Dermis microvascular lymphatic vessel endothelial cell (primary cell): ENCODE measurements around the gene SLC22A23. TPM values are rescaled to one million over a fixed set of nuclear protein-coding genes. Genes with fewer than 3 reads are reported as not detected.
"Not testable (repeated sequence)": the region's sequence is repeated elsewhere in the genome, so short reads cannot be mapped to it uniquely, and the experiment has no call there.

Source experiments
- DNase-seq, 2 donors: peaks; one replicate each; pipeline versions ENCODE4 v3.0.0 to v3.0.0-alpha.2; 2010; ENCODE audit warnings: low read depth in 2 of 2
- total RNA-seq: library from RNA; depleted of rRNA; stranded (reverse); fragments of >200 nt; gene quantifications from 2 replicates; pipeline ENCODE4 v1.2.1, GENCODE V29; 2014

Gene SLC22A23
- total RNA-seq, 1 donor from 2014 or later, result 29.4 TPM

DNA sequence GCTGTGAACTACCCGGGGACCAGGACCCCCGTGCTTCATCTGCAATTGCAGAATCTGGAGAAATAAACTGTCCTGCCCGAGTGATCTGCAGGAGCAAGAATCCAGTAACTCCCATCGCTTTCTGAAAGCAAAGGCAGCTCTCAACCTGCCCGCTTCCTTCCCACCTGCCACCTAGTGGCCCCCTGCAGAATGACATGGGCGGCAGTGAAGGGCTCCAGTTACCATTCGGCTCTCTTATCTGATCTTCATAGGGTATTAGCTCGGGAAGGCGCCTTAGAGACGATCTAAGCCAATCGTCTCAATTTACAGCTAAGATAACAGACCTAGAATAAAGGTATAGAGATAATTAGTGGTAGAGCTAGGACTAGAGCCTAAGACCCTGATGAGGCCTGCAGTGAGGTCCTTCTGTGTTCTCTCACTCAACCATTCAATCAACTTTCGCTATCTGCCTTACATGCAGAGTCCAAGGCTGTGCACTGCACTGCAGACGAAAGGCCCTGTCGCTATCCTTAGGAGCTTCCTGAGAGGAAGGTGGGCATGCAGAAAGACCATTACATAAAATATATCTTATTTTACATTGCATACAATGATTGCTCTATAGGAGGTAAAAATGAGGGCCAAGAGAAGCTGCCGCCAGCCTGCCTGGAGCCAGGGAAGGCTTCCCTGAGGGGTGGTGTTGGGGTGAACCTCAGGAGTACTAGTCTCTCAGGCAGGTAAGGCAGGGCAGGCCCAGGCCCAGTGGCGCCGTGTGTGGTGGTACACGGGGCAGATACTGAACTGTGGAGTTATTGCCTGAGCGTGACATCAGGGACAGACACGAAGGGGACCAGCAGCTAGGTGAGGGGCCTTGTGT is 205.2 kb downstream of the SLC22A23 start:
- DNase-seq, result peak; percentile 48 to 77

DNA sequence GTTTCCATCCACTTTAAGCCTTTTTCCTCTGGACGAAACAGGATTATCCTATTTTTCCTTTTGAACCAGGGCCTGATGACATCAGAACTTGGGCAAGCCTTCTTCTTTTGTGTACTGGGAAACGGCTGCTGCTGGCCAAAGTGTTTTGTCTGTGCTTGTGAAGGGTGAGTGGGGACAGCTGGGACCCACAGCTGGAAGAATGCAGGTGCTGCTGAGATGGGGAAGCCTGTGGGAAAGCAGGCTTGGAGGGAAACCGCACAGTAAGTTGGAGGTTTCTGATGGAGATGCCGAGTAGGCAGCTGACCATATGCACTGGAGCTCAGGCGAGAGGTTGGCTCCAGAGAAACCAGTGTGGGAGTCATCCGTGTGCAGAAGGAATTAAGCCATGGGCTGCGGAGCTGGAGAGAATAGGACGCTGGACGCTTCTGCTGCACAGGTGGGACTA is 206.6 kb downstream of the SLC22A23 start:
- DNase-seq, result no peak

DNA sequence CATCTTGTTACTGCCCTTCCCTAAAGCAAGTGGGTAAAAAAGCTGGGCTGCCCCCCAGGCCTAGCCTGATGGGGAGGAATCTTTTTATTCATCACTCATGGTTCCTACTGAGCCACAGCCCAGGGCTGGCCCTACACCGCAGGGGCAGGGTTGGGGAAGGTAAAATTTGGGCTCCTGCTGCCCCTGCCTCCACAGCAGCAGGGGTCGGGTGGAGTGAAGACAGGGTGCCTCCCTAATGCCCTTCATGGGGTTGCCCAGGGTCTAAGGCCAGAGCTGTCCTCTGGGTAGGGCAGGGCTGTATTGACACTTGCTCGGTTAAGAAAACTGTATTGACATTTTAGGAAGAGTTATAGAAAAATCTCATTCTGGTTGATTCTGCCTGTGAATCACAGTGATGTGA is 207.0 kb downstream of the SLC22A23 start:
- no peak for DNase-seq

DNA sequence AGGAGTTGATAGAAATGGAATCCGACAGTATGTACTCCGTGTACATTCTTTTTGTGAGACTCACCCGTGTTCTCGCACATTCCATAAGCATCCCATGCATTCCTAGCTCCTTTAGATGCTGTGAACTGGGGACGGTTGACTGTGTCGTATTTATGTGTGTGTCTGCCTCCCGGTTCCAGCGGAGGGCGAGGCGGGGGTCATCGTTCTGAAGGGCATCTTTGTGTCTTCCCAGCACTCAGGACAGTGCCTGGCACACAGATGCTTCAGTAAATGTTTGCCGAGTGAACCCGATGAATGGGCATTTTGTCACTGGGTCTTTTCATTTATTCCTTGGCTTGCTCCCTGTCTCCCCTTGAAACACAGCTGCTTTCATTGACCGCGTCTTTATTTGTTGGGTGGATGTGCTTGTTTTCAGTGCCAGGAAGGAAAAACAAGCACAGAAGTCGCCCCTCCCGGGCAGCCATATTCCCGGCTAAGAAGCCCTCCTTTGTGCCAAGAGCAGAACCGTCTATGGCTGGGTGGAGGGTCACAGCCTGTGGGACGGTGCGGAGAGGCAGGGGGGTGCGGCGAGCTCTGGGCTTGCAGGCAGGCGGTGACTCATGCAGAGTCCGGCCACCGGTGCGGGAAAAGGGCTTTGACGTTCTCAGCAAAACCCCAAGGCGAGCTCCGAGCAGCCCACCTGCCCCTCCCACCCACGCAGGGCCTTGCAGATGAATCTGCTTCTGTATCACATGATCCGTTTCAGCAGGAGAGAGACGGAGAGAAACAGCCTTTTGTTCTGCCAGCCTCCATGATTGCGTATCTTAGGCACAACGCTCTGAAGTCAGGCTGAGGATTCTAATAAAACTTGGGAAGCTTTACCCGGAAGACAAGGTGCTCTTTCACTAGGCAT is 209.3 kb downstream of the SLC22A23 start:
- peak in 1 of 2 donors; percentile 53 for DNase-seq

DNA sequence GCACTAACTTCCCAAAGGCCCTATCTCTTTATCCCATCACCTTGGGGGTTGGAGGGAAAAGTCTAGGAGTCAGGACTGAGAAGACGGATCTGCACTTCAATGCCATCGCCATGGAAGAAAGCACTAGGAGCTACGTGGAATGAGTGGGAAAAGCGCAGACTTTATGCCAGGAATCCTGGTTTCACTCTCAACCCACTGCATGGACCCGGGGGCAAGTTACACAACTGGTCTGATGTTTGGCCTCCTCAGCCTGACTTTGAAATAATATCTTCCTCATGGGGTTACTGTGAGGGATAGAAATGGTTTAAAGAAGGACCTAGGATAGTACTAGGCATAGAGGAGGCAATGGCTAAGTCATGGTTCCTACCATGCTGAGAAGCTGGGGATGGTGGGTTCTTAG is 211.6 kb downstream of the SLC22A23 start:
- DNase-seq, result no peak

DNA sequence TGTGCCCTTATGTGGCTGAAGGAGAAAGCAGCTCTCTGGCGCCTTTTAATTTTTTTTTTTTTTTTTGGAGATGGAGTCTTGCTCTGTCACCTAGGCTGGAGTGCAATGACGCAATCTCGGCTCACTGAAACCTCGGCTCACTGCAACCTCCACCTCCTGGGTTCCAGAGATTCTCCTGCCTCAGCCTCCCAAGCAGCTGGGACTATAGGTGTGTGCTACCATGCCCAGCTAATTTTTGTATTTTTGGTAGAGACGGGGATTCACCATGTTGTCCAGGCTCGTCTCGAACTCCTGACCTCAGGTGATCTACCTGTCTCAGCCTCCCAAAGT is 212.1 kb downstream of the SLC22A23 start:
- not testable (repeated sequence) for DNase-seq

DNA sequence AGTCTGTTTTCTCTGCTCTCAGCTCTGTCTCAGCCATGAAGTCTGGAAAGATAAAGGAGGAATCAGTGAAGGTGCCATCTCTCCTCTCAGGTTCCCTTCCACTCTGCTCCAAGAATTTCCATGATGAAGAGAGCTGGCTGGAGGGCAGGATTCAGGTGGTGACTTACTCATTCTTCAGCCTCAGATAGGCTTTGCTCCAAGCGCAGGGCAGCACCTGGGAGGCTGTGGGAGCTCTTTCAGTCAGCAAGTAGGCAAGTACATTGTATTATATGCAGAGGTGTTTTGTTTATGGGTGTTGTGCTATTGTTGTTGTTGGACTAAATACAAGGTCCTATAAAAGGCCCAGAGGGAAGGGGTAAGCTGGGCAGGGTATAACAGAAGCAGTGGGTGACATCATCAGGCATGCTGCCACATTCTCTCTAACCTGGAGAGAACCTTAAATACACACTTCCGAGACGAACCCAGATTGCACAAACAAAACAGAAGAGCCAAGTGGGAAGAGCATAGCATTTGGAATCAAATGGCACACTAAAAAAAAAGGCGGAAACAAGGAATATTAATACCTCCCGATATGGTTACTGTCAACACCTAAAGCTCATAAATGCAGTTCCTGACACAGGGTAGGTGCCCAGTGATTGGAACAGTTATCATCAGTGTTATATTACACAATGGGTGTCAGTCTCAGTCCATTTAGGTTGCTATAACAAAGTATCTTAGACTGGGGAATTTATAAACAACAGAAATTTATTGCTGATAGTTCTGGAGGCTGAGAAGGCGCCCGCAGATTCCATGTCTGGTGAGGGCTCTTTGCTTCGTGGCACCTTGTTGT is 212.6 kb downstream of the SLC22A23 start:
- DNase-seq, result no peak

DNA sequence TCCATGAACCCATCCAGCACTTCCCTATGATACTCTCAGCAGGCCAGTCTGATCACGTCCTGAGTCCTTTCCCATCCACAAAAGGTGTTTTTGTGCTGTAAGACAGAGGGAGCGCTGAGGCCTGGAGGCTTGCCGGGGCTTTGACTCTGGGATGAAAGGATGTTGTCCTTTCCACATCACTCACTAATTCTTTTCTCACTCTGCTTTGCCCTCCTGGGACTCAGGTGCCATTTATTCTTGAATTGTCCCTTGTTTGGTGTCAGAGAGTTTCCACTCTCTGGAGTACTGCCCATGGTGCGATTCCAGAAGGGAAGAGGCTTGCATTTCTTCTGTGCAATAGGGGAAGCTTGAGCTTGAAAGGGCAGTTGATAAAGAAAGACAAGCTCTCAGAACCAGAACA is 214.1 kb downstream of the SLC22A23 start:
- no peak for DNase-seq

DNA sequence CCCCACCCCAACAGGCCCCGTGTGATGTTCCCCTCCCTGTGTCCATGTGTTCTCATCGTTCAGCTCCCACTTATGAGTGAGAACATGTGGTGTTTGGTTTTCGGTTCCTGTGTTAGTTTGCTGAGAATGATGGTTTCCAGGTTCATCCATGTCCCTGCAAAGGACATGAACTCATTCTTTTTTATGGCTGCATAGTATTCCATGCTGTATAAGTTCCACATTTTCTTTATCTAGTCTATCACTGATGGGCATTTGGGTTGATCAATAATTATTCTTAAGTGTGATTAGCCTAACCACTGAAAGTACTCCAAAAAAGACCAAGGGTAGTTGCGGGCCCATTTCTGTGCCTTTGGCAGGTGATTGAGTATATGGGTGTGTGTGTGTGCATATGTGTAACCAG is 215.1 kb downstream of the SLC22A23 start:
- DNase-seq, result not testable (repeated sequence)

DNA sequence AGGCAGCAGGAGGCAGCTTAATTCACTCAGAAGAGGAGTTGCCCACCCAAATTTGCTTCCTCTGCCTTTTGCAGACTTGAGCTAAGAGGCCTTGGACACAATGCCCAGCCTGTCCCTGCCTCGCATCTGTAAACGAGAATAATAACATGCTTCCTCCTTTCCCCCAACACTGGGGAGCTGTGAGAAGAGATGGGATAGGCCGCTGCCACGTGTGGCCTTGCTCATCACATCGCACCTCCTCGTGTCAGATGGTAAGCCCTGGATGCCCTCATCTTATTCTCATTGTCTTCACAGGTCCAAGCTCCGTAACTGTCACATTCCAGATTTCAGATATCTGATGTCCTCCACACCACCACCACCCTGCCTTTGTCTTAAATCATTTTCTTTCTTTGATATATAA is 216.3 kb downstream of the SLC22A23 start:
- no peak for DNase-seq

DNA sequence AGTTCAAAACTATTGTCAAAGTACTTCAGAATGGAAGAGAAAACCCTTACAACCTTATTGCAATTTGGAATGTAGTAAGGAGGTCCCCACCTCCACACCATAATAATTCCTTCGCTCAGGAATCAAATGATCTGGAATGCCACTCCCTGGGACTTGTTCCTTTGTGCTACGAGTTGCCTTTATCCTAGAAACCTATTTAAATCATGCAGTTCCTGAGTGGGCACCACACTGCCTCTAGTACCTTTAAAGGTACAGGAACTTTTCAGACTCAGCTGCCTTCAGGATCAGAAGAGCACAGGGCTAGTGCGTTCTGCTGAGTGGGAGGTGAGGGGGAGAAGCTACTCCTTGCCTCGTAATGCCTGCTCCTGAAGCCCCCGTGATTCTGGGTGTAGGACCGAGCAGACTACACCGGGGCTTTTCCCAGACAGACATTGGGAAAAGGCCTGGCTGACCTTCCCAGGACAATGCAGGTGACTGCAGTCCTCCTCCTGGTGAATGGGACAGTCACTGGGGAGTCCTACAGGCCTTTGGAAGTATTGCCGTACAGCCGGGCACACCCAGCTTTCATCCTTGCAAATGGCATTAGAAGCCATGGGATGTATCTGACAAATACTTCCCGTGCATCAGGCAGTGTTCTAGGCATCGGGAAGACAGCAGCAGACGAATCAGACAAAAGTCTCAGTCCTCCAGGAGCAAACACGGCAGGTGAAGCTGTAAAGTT is 217.6 kb downstream of the SLC22A23 start:
- no peak for DNase-seq

DNA sequence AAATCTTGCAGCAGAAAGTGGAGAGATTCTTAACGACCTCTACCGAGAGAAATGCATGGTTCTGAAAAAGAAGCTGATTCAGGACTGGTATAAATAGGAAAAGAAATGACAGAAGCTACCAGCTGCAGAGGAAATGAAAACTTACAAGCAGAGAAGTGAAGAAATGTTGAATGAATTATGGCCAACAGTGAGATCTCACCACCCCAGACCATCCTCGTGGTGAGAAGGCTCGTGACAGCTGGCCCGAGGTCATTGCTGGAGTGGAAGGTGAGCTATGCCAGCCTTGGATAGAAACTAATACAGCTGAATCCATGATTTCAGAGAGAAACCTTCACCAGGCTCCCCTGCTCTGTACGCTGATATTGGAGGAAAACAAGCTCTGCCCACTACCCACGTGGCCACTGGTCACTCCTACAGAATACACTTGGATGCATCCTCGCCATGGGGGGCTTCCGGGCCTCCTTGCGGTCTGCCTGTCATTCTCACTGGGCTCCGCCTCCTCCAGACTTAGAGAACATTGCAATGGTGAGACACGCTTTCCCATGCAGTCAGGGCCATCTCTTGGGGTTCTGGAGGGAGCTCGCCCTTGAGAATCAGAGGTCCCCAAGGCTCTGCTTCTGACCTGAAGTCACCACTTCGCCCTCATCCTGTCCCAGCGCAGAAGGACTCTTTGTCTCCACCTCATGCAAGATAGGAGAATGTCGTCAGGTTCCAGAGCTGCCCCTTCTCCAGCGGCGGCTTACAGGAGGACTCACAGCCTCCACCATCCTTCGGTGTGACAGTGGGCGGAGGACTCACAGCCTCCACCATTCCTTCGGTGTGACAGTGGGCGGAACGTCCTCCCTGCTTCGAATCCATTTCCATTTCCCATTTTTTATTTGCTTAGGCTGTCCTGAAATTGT is 218.8 kb downstream of the SLC22A23 start:
- DNase-seq, result no peak

DNA sequence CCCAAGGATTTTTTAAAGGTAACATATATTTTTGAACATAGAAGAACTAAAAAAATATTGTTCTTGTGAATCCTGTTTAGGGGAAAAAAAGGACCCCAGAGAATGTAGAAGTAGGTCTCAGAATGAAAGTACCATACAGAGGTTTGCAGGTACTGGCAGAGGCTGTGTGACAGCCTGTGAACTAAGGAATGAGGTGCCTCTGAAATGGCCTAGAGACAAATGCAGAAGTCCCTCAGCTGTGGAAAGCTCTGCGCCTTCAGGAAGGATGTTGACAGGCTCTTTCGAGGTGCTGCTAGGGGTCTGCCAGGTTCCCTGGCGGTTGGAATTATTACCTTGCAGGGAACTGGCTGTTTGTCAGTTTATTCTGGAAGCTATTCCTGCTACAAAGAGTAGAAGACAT is 220.8 kb downstream of the SLC22A23 start:
- no peak for DNase-seq

DNA sequence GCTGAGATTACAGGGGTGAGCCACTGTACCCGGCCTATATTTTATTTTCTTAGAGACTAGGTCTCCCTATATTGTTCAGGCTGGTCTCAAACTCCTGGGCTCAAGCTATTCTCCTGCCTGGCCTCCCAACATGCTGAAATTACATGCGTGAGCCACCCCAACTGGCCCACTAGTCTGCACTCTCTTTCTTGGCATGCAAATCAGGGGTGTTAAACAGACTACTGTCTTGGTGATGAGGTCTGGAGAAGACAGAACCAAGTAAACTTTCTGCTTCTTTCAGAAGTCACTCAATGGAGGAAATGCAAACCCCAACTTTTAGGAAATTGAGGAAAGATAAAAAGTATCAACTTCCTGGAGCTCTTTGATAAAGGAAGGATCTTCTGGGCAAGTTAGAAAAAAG is 221.4 kb downstream of the SLC22A23 start:
- no peak for DNase-seq

DNA sequence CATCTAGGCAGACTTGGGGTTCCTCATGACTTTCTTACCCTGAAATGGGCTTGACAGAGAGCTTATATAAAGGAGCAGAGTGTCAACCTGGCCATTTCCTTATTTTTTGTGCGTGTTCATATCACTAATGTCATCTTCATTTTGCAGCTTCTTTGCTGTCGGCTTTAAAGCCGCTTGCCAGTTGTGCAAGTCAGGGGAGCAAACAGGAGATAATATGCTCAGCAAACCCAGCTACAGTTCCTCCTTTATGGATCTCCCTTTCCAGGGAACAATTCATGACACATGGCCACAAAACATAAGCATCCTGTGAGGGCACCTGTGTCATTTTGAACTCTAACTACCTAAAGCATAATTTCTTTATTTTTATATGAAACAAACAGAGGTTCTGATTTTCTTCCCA is 222.9 kb downstream of the SLC22A23 start:
- DNase-seq, result no peak

DNA sequence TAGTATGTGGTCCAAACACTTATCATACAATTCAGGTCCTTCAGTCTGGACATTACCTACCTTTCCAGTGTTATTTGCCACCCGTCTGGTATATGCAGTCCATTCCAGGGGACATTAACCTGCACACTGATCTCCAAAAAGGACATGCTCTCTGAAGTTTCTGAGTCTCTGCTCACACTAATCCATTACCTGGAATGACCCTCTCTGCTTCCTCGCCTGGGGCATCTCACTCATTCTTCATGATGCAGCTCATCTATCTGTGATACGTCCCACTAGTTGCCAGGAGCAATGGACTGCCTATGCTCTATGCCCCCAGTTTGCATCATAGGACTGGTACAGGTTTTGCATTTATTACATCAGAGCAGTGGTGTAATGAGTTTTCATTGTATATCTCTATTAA is 223.5 kb downstream of the SLC22A23 start:
- DNase-seq, result no peak

DNA sequence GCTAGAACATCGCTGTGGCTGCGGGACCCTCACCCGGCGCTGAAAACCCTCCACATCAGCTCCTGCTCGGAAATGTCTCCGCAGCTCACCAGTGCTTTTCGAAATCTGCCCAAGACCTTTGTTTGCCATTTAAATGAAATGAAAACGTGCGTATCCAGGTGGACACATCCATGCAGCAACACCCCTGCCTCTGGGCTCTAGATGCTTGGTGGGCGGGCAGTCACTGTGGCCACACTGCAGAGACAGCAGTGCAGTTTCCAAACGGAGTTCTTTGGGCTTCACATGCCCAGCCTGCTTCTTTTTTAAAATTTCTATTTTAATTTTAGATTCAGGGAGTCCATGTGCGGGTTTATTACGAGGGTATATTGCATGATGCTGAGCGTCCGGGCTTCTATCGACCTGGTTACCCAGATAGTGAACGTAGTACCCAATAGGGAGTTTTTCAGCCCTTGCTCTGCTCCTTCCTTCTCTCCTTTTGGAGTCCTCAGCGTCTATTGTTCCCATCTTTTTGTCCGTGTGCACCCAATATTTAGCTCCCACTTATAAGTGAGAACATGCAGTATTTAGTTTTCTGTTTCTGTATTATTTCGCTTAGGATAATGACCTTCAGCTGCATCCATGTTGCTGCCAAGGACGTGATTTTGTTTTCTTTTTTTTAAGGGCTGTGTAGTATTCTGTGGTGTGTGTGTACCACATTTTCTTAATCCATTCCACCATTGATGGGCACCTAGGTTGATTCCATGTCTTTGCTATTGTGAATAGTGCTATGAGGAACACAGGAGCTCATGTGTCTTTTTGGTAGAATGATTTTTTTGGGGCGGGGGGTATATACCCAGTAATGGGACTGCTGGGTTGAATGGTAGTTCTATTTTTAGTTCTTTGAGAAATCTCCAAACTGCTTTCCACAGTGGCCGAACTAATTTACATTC is 224.6 kb downstream of the SLC22A23 start:
- no peak for DNase-seq

DNA sequence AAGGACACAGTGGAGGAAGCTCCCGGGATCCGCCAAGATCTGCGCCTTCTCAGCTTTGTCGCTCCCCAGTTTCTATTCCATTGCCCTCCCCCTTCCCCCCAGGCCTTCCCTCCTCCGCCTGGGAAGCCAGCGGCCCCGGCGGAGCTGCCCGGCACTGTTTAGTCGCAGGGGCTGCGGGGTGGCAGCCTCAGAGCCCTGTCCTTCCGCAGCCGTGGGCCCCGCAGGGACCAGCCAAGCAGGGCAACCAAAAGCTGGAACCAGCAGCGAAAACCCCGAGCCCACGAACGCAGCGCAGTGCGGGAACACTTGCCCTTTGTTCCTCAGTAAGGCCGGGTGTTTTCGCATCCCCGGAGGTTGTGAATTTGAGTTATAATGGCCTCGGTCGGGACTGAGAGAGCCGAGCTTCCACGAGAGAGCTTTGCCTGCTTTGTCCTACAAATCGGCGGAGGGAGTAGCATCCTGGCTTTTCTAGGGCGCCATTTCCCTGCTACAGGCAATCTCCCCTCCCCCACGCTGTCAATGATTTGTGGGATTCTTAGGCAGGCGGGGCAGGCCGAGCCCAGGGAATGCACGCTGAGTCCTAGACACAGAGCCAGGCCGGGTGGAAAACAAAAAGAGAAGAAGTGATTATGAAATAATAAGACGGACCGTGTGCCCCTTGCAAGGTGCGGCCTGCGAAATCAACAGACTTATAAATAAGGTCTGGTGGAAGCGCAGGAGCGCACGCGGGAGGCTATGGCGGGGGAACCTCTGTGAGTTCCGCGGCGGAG is 225.4 kb downstream of the SLC22A23 start:
- DNase-seq, result peak in 1 of 2 donors; percentile 38
